Erythroblast (primary cell): ENCODE measurements around the gene PLXNA2.

Experiments used
- GATA1 ChIP-seq: IDR thresholded peaks from 2 replicates; pipeline ENCODE4 v1.6.1; 2011; ENCODE audit warnings: low read depth, mild to moderate bottlenecking, control low read depth, low read length, moderate library complexity
- POLR2A ChIP-seq: IDR thresholded peaks from 2 replicates; pipeline ENCODE4 v1.6.1; 2011; ENCODE audit warnings: mild to moderate bottlenecking, low read length

- TF ChIP-seq POLR2A (no peak), GATA1 (no peak)
Measured at GRCh38 chr1:208121813-208122364, 122.3 kb downstream of the PLXNA2 start.
